ENCODE results near the gene PHKB. TPM values are rescaled to one million over a fixed set of nuclear protein-coding genes. Genes with fewer than 3 reads are reported as not detected.

PHKB gene
- total RNA-seq, 1 donor from 2014 or later: 110 TPM

DNA sequence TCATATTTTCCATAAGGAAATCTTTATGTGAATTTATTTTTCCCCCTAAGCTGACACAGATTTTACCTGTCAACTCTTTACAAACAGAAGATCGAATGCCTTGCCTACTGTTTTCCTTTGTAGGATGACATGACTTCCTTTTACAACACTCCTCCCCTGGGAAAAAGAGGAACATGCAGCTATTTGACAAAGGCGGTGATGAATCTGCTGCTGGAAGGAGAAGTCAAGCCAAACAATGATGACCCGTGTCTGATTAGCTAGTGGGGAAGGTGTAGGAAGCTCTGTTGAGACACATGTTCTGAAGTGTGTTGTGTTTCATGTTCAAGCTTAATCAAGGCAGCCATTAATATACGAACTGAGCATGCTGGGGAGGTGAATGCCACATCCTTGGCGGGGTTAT is 238.0 kb downstream of the PHKB start:
- POLR2A ChIA-PET: no interaction called here
- TF ChIP-seq, protein P1, sequence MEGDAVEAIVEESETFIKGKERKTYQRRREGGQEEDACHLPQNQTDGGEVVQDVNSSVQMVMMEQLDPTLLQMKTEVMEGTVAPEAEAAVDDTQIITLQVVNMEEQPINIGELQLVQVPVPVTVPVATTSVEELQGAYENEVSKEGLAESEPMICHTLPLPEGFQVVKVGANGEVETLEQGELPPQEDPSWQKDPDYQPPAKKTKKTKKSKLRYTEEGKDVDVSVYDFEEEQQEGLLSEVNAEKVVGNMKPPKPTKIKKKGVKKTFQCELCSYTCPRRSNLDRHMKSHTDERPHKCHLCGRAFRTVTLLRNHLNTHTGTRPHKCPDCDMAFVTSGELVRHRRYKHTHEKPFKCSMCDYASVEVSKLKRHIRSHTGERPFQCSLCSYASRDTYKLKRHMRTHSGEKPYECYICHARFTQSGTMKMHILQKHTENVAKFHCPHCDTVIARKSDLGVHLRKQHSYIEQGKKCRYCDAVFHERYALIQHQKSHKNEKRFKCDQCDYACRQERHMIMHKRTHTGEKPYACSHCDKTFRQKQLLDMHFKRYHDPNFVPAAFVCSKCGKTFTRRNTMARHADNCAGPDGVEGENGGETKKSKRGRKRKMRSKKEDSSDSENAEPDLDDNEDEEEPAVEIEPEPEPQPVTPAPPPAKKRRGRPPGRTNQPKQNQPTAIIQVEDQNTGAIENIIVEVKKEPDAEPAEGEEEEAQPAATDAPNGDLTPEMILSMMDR (IDR thresholded peaks at IDR 0.05): no peak
- no peak overlapping the region for H3K27ac Mint-ChIP-seq
- H3K36me3 Mint-ChIP-seq (ENCODE audit: low read depth): peaks cover 71% of the 10 kb centered on the region
- no peaks in the 10 kb centered on the region for H3K27me3 Mint-ChIP-seq
- intact Hi-C loops (cut with micrococcal nuclease): no loop called here
- no peak overlapping the region for H3K4me3 Mint-ChIP-seq
- H3K4me1 Mint-ChIP-seq: no peaks in the 10 kb centered on the region
- CTCF ChIA-PET: no interaction called here
- no peak for ATAC-seq (ENCODE audit: low read depth)
- no peak for DNase-seq
- peaks cover 2% of the 10 kb centered on the region for H3K9me3 Mint-ChIP-seq

DNA sequence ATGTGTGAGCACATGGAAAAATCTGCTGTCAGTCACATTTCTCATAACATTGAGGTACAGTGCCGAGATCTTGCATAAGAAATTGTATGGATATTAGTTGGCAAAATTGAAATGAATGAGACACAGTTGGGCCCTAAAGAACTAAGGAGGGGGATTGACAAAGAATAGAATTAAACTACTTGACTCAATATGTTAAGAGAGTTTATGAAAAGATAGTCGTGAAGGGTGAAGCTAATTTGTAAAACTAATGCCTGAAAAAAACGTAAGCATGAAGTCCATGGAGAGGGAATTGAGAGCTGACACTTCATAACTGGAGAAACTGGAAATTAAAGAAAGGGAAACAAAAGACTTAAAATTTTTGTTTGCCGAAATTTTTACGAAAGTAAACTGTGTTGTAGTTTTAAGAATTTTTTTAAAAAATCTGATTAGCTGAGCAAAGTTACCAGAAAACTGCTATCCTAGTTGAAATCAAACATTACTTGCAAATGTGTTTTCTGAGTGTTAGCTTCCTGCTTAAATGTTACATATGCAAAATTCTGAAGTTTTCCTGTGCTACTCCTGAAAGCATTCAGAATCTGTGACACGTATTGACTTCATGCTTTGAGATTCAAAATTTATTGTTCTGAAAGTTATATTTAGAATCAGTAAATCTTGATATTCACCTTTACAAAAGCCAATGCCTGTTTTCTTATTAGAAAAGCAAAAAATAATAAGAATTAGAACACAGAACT is 239.9 kb downstream of the PHKB start:
- CTCF ChIA-PET: no interaction called here
- H3K27ac Mint-ChIP-seq: no peak overlapping the region
- H3K9me3 Mint-ChIP-seq: peaks cover 2% of the 10 kb centered on the region
- TF ChIP-seq, protein P1 (IDR thresholded peaks at IDR 0.05): no peak
- no peaks in the 10 kb centered on the region for H3K4me1 Mint-ChIP-seq
- no peak overlapping the region for H3K4me3 Mint-ChIP-seq
- H3K27me3 Mint-ChIP-seq: no peaks in the 10 kb centered on the region
- intact Hi-C loops (cut with micrococcal nuclease): no loop called here
- DNase-seq (no peak), ATAC-seq (ENCODE audit: low read depth) (no peak)
- peaks cover 55% of the 10 kb centered on the region for H3K36me3 Mint-ChIP-seq (ENCODE audit: low read depth)
- POLR2A ChIA-PET: no interaction called here

DNA sequence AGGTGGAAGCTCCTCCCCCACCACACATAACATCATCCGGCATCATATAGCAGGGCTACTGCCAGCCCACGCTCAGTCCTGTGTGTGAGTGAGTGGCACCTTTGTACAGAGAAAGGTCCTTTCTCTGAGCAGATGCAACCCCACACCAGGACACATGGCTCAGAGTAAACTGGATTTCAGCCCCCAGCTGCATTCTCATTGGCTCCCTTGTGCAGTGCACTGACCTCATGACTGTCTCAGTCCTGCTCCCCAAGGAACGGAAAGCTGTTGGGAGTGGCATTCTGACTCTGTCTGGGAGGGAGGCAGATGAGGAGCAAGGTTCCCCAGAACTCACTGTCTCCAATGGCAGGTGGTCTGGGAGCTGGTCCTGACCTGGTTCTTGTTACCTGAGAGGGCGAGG is 244.1 kb downstream of the PHKB start:
- H3K36me3 Mint-ChIP-seq (ENCODE audit: low read depth): peaks cover 17% of the 10 kb centered on the region
- POLR2A ChIA-PET: no interaction called here
- TF ChIP-seq, protein P1 (IDR thresholded peaks at IDR 0.05): no peak
- H3K4me1 Mint-ChIP-seq: no peaks in the 10 kb centered on the region
- CTCF ChIA-PET: no interaction called here
- DNase-seq (no peak), ATAC-seq (ENCODE audit: low read depth) (no peak)
- no peak overlapping the region for H3K27ac Mint-ChIP-seq
- H3K4me3 Mint-ChIP-seq: no peak overlapping the region
- intact Hi-C loops (cut with micrococcal nuclease): no loop called here
- H3K9me3 Mint-ChIP-seq: peaks cover 2% of the 10 kb centered on the region
- no peaks in the 10 kb centered on the region for H3K27me3 Mint-ChIP-seq

DNA sequence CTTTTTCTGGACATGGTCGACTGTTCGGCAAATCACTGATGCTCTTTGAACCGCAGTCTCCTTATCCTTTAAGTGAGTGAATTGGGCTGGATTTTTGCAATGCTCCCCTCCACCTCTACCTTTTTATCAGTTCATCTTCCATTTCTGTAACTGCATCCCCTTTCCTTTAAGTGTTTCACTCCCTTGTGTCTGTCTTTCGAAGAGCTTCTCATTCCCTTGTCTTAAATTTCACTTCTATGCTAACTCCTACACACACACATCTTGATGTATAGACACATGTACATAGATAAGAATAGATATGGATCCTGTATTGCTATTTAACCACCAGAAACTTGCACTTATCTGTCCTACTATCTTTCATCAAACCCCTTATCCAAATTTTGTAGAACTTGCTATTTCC is 250.7 kb downstream of the PHKB start:
- CTCF ChIA-PET: no interaction called here
- POLR2A ChIA-PET: no interaction called here

More for the DNA sequence above, 250.7 kb downstream of the PHKB start:
- Mint-ChIP-seq H3K9me3 (no peaks in the 10 kb centered on the region), H3K27me3 (peaks cover 1% of the 10 kb centered on the region), H3K27ac (no peak overlapping the region), H3K4me1 (no peaks in the 10 kb centered on the region), H3K4me3 (no peak overlapping the region), H3K36me3 (ENCODE audit: low read depth) (no peaks in the 10 kb centered on the region)
- no peak for DNase-seq
- intact Hi-C loops (cut with micrococcal nuclease): no loop called here
- TF ChIP-seq, protein P1 (IDR thresholded peaks at IDR 0.05): no peak
- no peak for ATAC-seq (ENCODE audit: low read depth)
